ENCODE results near the gene PCSK4. TPM values are rescaled to one million over a fixed set of nuclear protein-coding genes. Genes with fewer than 3 reads are reported as not detected.
"Not testable (repeated sequence)": the region's sequence is repeated elsewhere in the genome, so short reads cannot be mapped to it uniquely, and the experiment has no call there.

The PCSK4 gene
- total RNA-seq, 4 donors from 2014 or later, result 1.3 to 4.9 (median 2.2) TPM

DNA sequence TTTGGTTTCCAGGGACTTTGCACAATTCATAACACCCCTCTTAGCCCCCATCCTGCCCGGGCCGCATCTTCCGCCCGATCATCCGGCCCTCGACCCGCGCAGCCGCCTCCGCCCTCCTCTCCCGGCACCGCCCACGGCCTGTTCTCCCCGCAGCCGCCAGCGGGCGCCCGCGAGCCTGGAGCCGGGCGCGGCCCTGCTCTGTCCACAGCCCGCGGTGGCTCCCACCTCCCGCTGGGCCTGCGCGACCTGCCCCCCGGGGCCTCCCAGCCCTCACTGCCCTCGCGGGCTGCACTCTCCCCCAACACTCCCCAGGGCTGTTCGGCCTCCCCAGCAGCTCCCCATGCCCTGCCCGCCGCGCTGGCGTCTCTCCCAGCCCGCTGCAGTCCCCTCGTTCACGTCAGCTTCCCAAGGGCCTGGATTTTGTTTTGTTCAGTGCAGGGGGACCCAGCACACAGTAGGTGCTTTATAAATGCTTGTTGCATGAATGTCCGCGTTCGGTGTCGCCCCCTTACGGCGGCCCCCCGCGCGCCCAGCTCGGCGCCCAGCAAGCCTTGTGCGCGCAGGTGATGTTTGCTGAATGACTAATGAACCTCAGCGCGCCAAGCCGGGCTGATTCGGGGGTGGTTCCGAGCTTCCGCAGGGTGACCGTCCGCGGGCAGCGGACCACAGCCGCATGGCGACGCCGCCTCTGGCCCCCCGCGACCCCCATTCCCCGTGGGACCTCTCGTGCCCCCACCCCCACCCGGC, 44.8 kb downstream of the PCSK4 start:
- H3K27me3 ChIP-seq, result peaks cover 0 to 50% of the 10 kb centered on the region in 2 donors
- H3K36me3 ChIP-seq, result peaks cover 6 to 27% (median 12%) of the 10 kb centered on the region in 3 donors
- no peak for TF ChIP-seq EP300 (IDR thresholded peaks at IDR 0.05)
- TF ChIP-seq, protein P1, sequence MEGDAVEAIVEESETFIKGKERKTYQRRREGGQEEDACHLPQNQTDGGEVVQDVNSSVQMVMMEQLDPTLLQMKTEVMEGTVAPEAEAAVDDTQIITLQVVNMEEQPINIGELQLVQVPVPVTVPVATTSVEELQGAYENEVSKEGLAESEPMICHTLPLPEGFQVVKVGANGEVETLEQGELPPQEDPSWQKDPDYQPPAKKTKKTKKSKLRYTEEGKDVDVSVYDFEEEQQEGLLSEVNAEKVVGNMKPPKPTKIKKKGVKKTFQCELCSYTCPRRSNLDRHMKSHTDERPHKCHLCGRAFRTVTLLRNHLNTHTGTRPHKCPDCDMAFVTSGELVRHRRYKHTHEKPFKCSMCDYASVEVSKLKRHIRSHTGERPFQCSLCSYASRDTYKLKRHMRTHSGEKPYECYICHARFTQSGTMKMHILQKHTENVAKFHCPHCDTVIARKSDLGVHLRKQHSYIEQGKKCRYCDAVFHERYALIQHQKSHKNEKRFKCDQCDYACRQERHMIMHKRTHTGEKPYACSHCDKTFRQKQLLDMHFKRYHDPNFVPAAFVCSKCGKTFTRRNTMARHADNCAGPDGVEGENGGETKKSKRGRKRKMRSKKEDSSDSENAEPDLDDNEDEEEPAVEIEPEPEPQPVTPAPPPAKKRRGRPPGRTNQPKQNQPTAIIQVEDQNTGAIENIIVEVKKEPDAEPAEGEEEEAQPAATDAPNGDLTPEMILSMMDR (IDR thresholded peaks at IDR 0.05), result peak; percentile 93 to 98 (median 97)
- H3K4me1 ChIP-seq, result peaks cover 0 to 49% (median 20%) of the 10 kb centered on the region in 4 donors
- peak; percentile 49 to 60 for DNase-seq (ENCODE audit: low spot score in 2 of 2)
- H3K9me3 ChIP-seq, result no peaks in the 10 kb centered on the region
- 1 to 2% methylated on average over 55 to 59 of the region's 70 CpGs for WGBS, 2 donors
- H3K27ac ChIP-seq, result peak overlapping the region in 2 of 4 donors; percentile 55 to 61
- H3K4me3 ChIP-seq, result peak overlapping the region; percentile 15 to 45 (median 34)

DNA sequence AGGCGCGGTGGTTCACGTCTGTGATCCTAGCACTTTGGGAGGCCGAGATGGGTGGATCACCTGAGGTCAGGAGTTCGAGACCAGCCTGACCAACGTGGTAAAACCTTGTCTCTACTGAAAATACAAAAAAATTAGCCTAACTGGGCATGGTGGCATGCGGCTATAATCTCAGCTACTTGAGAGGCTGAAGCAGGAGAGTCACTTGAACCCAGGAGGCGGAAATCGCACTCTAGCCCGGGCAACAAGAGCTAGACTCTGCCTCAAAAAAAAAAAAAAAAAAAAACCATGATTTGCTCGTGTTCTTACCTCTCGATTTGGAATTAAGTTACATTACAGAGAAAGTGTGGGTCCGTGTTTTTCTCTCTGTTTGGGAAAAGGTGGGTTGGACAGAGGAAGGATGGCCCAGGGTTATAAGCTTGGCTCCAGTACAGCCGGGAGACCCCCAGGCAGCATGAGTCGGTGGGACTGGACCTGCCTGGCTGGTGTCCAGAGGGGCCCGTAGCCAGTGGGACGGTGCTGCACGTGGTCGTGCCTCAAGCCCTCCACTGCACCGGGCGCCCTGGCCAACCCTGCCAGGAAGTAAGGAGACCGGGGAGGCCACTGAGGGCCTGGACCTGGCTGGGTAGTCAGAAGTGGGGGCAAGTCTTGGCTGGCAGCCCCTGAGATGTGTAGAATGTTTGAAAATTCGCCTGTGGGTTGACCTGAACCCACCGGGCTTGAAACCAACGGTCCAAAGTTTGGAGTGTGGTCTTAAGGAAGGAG, 48.3 kb downstream of the PCSK4 start:
- WGBS, 2 donors, result 83 to 89% methylated on average over 25 of the region's 25 CpGs
- H3K36me3 ChIP-seq, result peaks cover 9 to 38% (median 20%) of the 10 kb centered on the region in 3 donors
- no peak for DNase-seq (ENCODE audit: low spot score in 2 of 2)
- H3K9me3 ChIP-seq, result no peaks in the 10 kb centered on the region
- peaks cover 0 to 53% (median 36%) of the 10 kb centered on the region in 4 donors for H3K4me1 ChIP-seq
- no peak for TF ChIP-seq POLR2A (IDR thresholded peaks at IDR 0.05)
- TF ChIP-seq EP300 (IDR thresholded peaks at IDR 0.05), result no peak
- TF ChIP-seq, protein P1 (IDR thresholded peaks at IDR 0.05), result no peak
- H3K27me3 ChIP-seq, result peaks cover 0 to 17% of the 10 kb centered on the region in 2 donors
- H3K27ac ChIP-seq, result no peak overlapping the region
- H3K4me3 ChIP-seq, result no peak overlapping the region

DNA sequence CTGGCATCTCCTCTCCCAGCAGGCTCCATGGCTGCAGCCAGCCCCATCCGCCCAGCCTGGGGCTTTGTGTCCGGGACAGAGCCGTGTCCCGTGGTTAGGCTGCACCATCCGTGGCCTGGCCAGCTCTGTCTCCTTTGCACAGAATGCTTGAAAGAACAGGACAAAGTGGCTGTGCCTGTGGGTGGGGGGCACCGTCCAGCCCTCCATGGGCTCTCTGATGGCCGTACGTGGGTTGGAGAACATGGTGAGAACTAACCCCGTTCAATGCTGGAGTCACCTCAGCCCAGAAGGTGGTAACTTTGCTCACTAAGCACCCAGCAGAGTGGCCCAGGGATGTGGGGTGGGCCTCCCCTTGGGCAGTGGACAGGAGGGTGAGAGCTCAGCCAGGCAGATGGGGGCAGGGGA, 49.1 kb downstream of the PCSK4 start:
- TF ChIP-seq, protein P1 (IDR thresholded peaks at IDR 0.05), result no peak
- TF ChIP-seq POLR2A (IDR thresholded peaks at IDR 0.05) (no peak), EP300 (IDR thresholded peaks at IDR 0.05) (no peak)
- no peak for DNase-seq (ENCODE audit: low spot score in 2 of 2)
- Histone ChIP-seq H3K36me3 (peaks cover 9 to 42% (median 20%) of the 10 kb centered on the region in 3 donors), H3K9me3 (no peaks in the 10 kb centered on the region), H3K27me3 (peaks cover 0 to 8% of the 10 kb centered on the region in 2 donors), H3K4me1 (peaks cover 0 to 45% (median 29%) of the 10 kb centered on the region in 4 donors), H3K4me3 (no peak overlapping the region), H3K27ac (no peak overlapping the region)
- WGBS, 2 donors, result 86 to 92% methylated on average over 5 to 6 of the region's 9 CpGs

DNA sequence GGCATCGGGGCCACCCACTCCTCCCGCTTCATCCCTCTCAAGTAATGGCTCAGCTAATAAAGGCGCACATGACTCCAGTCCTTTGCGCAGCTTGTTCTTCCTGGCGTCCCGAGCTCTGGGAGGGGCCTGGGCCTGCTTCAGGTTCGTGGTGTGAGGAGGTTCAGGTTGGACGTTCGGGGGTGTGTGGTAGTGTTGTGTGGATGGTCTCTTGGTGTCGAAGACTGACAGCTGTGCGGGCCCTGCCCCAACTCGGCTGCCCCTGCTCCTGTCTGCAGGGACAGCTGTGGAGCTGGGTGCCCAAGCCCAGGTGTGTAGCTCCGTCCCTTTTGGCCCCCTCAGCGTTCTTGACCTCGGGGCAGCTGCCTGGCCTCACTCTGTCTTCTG, 49.7 kb downstream of the PCSK4 start:
- Histone ChIP-seq H3K27ac (no peak overlapping the region), H3K4me3 (no peak overlapping the region), H3K9me3 (no peaks in the 10 kb centered on the region), H3K27me3 (peaks cover 0 to 2% of the 10 kb centered on the region in 2 donors), H3K4me1 (peaks cover 0 to 39% (median 23%) of the 10 kb centered on the region in 4 donors), H3K36me3 (peaks cover 9 to 48% (median 20%) of the 10 kb centered on the region in 3 donors)
- TF ChIP-seq, protein P1 (IDR thresholded peaks at IDR 0.05), result no peak
- no peak for TF ChIP-seq EP300 (IDR thresholded peaks at IDR 0.05)
- no peak for TF ChIP-seq POLR2A (IDR thresholded peaks at IDR 0.05)
- no peak for DNase-seq (ENCODE audit: low spot score in 2 of 2)
- 92% methylated on average over 11 of the region's 15 CpGs; no CpG with 5 or more reads in 1 of the 2 donors for WGBS, 2 donors

DNA sequence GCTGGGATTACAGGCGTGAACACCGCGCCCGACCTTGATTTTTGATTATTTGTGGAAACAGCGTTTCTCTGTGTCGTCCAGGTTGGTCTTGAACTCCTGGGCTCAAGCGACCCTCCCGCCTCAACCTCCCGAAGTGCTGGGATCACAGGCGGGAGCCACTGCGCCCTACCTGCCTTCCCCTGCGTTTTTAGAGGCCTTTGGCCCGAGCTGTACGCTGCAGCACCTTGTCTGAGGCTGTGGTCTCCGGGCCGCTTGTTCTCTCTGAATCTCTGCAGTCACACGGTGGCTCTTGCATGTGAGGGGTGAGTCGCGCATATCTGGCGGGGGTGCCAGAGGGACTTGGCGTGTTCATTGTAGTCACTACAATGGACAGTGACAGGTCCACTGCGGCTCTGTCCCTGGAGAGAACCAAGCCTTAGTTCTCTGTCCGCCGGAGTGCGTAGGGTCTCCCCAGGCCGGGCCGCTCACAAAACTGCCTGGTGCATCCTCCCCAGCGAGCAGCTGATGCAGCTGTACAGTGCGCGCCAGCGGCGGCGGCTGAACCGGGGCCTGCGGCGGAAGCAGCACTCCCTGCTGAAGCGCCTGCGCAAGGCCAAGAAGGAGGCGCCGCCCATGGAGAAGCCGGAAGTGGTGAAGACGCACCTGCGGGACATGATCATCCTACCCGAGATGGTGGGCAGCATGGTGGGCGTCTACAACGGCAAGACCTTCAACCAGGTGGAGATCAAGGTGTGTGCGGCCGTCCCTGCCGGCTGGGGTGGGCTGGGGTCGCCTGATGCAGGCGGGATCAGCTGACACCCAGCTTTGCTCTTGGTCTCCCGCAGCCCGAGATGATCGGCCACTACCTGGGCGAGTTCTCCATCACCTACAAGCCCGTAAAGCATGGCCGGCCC, 50.4 kb downstream of the PCSK4 start:
- Histone ChIP-seq H3K27ac (peak overlapping the region in 3 of 4 donors; percentile 88 to 93 (median 89)), H3K4me1 (peaks cover 0 to 32% (median 20%) of the 10 kb centered on the region in 4 donors), H3K36me3 (peaks cover 9 to 54% (median 20%) of the 10 kb centered on the region in 3 donors), H3K4me3 (peak overlapping the region; percentile 74 to 99 (median 91))
- H3K9me3 ChIP-seq; DNase-seq (ENCODE audit: low spot score in 2 of 2); H3K27me3 ChIP-seq: not testable (repeated sequence)
- WGBS, 2 donors, result 83 to 87% methylated on average over 47 to 55 of the region's 57 CpGs

Data from tibial nerve (tissue), 4 donors.